CD14-positive monocyte (primary cell): ENCODE measurements around the gene ACACB. TPM values are rescaled to one million over a fixed set of nuclear protein-coding genes. Genes with fewer than 3 reads are reported as not detected.

ENCODE experiments used
- DNase-seq, 3 donors: peaks; one replicate each; pipeline ENCODE4 v3.0.0-alpha.2; 2011 to 2022
- H2AFZ ChIP-seq: 2 replicates; pipeline ENCODE4 v1.6.0; 2012; ENCODE audit warnings: mild to moderate bottlenecking, low read depth, low read length, inconsistent platforms; ENCODE audit not compliant: insufficient read depth, poor library complexity, severe bottlenecking
- H3K27ac ChIP-seq, 2 donors: 1 replicate in 1 of 2; 2 replicates in 1 of 2; pipeline ENCODE4 v1.5.1; 2012 to 2013; ENCODE audit warnings: low read length in 2 of 2, control low read depth in 1 of 2, inconsistent platforms in 1 of 2, low read depth in 1 of 2, mild to moderate bottlenecking in 1 of 2
- H3K27me3 ChIP-seq, 2 donors: one replicate each; pipeline versions ENCODE4 v1.6.0 to v1.6.1; 2011 to 2013; ENCODE audit warnings: low read length in 2 of 2; ENCODE audit not compliant: control insufficient read depth in 2 of 2, insufficient read depth in 2 of 2
- H3K36me3 ChIP-seq, 2 donors: replicated peaks in 1 of 2; 1 replicate in 1 of 2; 2 replicates in 1 of 2; pipeline versions ENCODE4 v1.5.1 to v1.6.1; 2012 to 2013; ENCODE audit warnings: low read length in 2 of 2, control low read depth in 1 of 2, inconsistent platforms in 1 of 2, mild to moderate bottlenecking in 1 of 2; ENCODE audit not compliant: insufficient read depth in 2 of 2, control insufficient read depth in 1 of 2
- H3K4me1 ChIP-seq, 2 donors: 1 replicate in 1 of 2; 2 replicates in 1 of 2; pipeline versions ENCODE4 v1.5.1 to v1.6.1; 2012 to 2013; ENCODE audit warnings: low read length in 2 of 2, control low read depth in 1 of 2, inconsistent platforms in 1 of 2, mild to moderate bottlenecking in 1 of 2, moderate library complexity in 1 of 2; ENCODE audit not compliant: insufficient read depth in 2 of 2, control insufficient read depth in 1 of 2
- H3K4me2 ChIP-seq: replicated peaks from 2 replicates; pipeline ENCODE3; 2012; ENCODE audit warnings: low read length, moderate library complexity, mild to moderate bottlenecking; ENCODE audit not compliant: poor library complexity, severe bottlenecking; ENCODE audit errors: extremely low read depth
- H3K4me3 ChIP-seq, 3 experiments: fragments of 200-600 bp in 1 of 3; sonication (generic) in 1 of 3; replicated peaks in 1 of 3; 1 replicate in 2 of 3; 2 replicates in 1 of 3; pipeline ENCODE4 v1.5.1; 2011 to 2013; ENCODE audit warnings: low read length in 3 of 3, mild to moderate bottlenecking in 3 of 3, control low read depth in 2 of 3, low read depth in 2 of 3, inconsistent platforms in 1 of 3, moderate library complexity in 1 of 3
- H3K79me2 ChIP-seq: 2 replicates; pipeline ENCODE4 v1.6.0; 2012; ENCODE audit warnings: mild to moderate bottlenecking, control low read depth, inconsistent platforms, low read length, moderate library complexity; ENCODE audit not compliant: insufficient read depth
- H3K9ac ChIP-seq: 2 replicates; pipeline ENCODE4 v1.6.0; 2017; ENCODE audit warnings: low read length, mild to moderate bottlenecking; ENCODE audit not compliant: insufficient read depth, poor library complexity, severe bottlenecking
- H3K9me3 ChIP-seq, 2 donors: replicated peaks in 1 of 2; 1 replicate in 1 of 2; 2 replicates in 1 of 2; pipeline versions ENCODE4 v1.5.1 to v1.6.1; 2012 to 2013; ENCODE audit warnings: low read length in 2 of 2, control low read depth in 1 of 2; ENCODE audit not compliant: control insufficient read depth in 1 of 2, insufficient read depth in 1 of 2
- H4K20me1 ChIP-seq: 2 replicates; pipeline ENCODE4 v1.6.0; 2012; ENCODE audit warnings: mild to moderate bottlenecking, low read length, control low read depth, moderate library complexity; ENCODE audit not compliant: insufficient read depth
- H3K27ac Mint-ChIP-seq, 7 donors: one replicate each; pipeline ENCODE4 v1.8.0; 2020; ENCODE audit warnings: mild to moderate bottlenecking in 7 of 7, mixed read lengths in 7 of 7, moderate library complexity in 6 of 7, inconsistent platforms in 2 of 7
- H3K27me3 Mint-ChIP-seq, 3 donors: one replicate each; pipeline ENCODE4 v1.8.0; 2021 to 2022; ENCODE audit warnings: low read depth in 3 of 3, mild to moderate bottlenecking in 3 of 3, mixed read lengths in 3 of 3, moderate library complexity in 3 of 3, inconsistent platforms in 1 of 3
- H3K36me3 Mint-ChIP-seq, 2 donors: one replicate each; pipeline ENCODE4 v1.8.0; 2020; ENCODE audit warnings: mixed read lengths in 2 of 2, inconsistent platforms in 1 of 2, mild to moderate bottlenecking in 1 of 2
- H3K4me1 Mint-ChIP-seq: one replicate; pipeline ENCODE4 v1.8.0; 2020; ENCODE audit warnings: mild to moderate bottlenecking, mixed read lengths
- H3K4me3 Mint-ChIP-seq, 2 donors: one replicate each; pipeline ENCODE4 v1.8.0; 2020; ENCODE audit warnings: mild to moderate bottlenecking in 2 of 2, mixed read lengths in 2 of 2, moderate library complexity in 1 of 2
- H3K9me3 Mint-ChIP-seq, 7 donors: one replicate each; pipeline ENCODE4 v1.8.0; 2020 to 2022; ENCODE audit warnings: mixed read lengths in 7 of 7, mild to moderate bottlenecking in 6 of 7, moderate library complexity in 6 of 7, inconsistent platforms in 2 of 7
- WGBS: methylation state at CpG from one replicate; pipeline ENCODE4 v1.1.5; 2013; ENCODE audit warnings: missing lambda C conversion rate; ENCODE audit not compliant: insufficient coverage; 5-methylcytosine and 5-hydroxymethylcytosine counted together
- intact Hi-C, 2 donors: fragments of 100-400 bp; cut with micrococcal nuclease; formaldehyde crosslinking; loops; one replicate each; pipeline versions ENCODE4 v1.15.0 to v1.15.1; 2023
- polyA plus RNA-seq, 3 donors: library from polyadenylated mRNA; depleted of rRNA in 1 of 3; unstranded in 2 of 3; stranded (reverse) in 1 of 3; fragments of 300-500 nt in 2 of 3; fragments of >200 nt in 1 of 3; fragmentation: Illumina TruSeq in 2 of 3; gene quantifications; 1 replicate in 2 of 3; 2 replicates in 1 of 3; pipeline ENCODE4 v1.2.3, GENCODE V29; 2012 to 2021
- TF ChIP-seq, protein P1 (sequence below): fragments of 200-600 bp; IDR thresholded peaks from one replicate; pipeline ENCODE4 v1.8.0; 2022; ENCODE audit warnings: antibody characterized with exemption, mild to moderate bottlenecking

Gene ACACB
- polyA plus RNA-seq, 3 donors = 0.14 to 5.0 (median 1.9) TPM

DNA sequence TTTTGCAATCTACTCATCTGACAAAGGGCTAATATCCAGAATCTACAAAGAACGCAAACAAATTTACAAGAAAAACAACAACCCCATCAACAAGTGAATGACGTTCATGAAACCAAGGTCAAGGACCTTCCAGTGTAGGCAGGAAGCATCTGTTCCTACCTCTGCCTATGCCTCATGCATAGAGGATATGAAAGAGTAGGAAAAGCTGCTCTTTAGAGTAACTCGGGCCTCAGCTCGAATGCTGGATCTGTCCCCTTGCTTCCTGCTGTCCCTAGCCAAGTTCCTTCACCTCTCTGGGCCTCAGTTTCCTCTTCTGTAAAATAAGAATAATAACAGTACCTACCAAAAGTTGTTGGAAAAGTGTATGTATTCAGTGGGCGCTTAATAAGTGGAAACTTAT, 127.7 kb downstream of the ACACB start:
- peaks cover 2 to 4% of the 10 kb centered on the region in 2 donors for H3K4me1 ChIP-seq
- Mint-ChIP-seq H3K9me3 (no peaks in the 10 kb centered on the region), H3K27ac (peak overlapping the region in 1 of 7 donors; percentile 23), H3K36me3 (peaks cover 42 to 47% of the 10 kb centered on the region in 2 donors), H3K4me3 (no peak overlapping the region), H3K4me1 (peaks cover 11% of the 10 kb centered on the region), H3K27me3 (no peaks in the 10 kb centered on the region)
- intact Hi-C loops = no loop called here
- DNase-seq = no peak
- H4K20me1 ChIP-seq = no peaks in the 10 kb centered on the region
- no peaks in the 10 kb centered on the region for H3K9me3 ChIP-seq
- TF ChIP-seq, protein P1, sequence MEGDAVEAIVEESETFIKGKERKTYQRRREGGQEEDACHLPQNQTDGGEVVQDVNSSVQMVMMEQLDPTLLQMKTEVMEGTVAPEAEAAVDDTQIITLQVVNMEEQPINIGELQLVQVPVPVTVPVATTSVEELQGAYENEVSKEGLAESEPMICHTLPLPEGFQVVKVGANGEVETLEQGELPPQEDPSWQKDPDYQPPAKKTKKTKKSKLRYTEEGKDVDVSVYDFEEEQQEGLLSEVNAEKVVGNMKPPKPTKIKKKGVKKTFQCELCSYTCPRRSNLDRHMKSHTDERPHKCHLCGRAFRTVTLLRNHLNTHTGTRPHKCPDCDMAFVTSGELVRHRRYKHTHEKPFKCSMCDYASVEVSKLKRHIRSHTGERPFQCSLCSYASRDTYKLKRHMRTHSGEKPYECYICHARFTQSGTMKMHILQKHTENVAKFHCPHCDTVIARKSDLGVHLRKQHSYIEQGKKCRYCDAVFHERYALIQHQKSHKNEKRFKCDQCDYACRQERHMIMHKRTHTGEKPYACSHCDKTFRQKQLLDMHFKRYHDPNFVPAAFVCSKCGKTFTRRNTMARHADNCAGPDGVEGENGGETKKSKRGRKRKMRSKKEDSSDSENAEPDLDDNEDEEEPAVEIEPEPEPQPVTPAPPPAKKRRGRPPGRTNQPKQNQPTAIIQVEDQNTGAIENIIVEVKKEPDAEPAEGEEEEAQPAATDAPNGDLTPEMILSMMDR = no peak
- no peak overlapping the region for H3K27ac ChIP-seq
- no peak overlapping the region for H2AFZ ChIP-seq
- no peaks in the 10 kb centered on the region for H3K79me2 ChIP-seq
- H3K9ac ChIP-seq = no peak overlapping the region
- peaks cover 8 to 20% of the 10 kb centered on the region in 2 donors for H3K36me3 ChIP-seq
- no peaks in the 10 kb centered on the region for H3K27me3 ChIP-seq
- WGBS = no CpG with 5 or more reads among the region's 5 CpGs
- H3K4me3 ChIP-seq = no peak overlapping the region
- H3K4me2 ChIP-seq = no peak overlapping the region

DNA sequence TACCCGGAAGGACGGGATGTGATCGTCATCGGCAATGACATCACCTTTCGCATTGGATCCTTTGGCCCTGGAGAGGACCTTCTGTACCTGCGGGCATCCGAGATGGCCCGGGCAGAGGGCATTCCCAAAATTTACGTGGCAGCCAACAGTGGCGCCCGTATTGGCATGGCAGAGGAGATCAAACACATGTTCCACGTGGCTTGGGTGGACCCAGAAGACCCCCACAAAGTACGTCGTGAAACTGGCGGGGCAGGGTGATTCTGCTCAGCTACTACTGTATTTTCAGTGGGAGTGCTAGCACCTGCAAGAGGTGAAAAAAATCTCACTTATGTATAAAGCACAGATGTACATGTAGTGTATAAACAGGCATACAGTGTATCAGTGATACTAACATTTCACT, 129.8 kb downstream of the ACACB start:
- H3K9me3 Mint-ChIP-seq = peaks cover 0 to 2% (median 0%) of the 10 kb centered on the region in 7 donors
- Histone ChIP-seq H3K27ac (no peak overlapping the region), H3K27me3 (no peaks in the 10 kb centered on the region), H3K36me3 (peaks cover 2 to 14% of the 10 kb centered on the region in 2 donors), H3K4me2 (no peak overlapping the region), H3K9me3 (no peaks in the 10 kb centered on the region), H2AFZ (no peak overlapping the region), H3K4me3 (no peak overlapping the region), H4K20me1 (no peaks in the 10 kb centered on the region), H3K4me1 (peaks cover 2 to 8% of the 10 kb centered on the region in 2 donors), H3K9ac (no peak overlapping the region), H3K79me2 (no peaks in the 10 kb centered on the region)
- peaks cover 15% of the 10 kb centered on the region for H3K4me1 Mint-ChIP-seq
- intact Hi-C loops = no loop called here
- peak overlapping the region in 1 of 7 donors; percentile 53 for H3K27ac Mint-ChIP-seq
- 95% methylated on average over 12 of the region's 15 CpGs for WGBS
- H3K36me3 Mint-ChIP-seq = peaks cover 28 to 33% of the 10 kb centered on the region in 2 donors
- no peaks in the 10 kb centered on the region for H3K27me3 Mint-ChIP-seq
- TF ChIP-seq, protein P1 = no peak
- DNase-seq = no peak
- H3K4me3 Mint-ChIP-seq = no peak overlapping the region
